ENCODE measurements around the gene HPSE. TPM values are rescaled to one million over a fixed set of nuclear protein-coding genes. Genes with fewer than 3 reads are reported as not detected.

The HPSE gene
- total and polyA plus RNA-seq, 2 of the 13 experiments (the other 11 are each of a cell fraction or from before 2014, with no cell fraction given) = not detected

DNA sequence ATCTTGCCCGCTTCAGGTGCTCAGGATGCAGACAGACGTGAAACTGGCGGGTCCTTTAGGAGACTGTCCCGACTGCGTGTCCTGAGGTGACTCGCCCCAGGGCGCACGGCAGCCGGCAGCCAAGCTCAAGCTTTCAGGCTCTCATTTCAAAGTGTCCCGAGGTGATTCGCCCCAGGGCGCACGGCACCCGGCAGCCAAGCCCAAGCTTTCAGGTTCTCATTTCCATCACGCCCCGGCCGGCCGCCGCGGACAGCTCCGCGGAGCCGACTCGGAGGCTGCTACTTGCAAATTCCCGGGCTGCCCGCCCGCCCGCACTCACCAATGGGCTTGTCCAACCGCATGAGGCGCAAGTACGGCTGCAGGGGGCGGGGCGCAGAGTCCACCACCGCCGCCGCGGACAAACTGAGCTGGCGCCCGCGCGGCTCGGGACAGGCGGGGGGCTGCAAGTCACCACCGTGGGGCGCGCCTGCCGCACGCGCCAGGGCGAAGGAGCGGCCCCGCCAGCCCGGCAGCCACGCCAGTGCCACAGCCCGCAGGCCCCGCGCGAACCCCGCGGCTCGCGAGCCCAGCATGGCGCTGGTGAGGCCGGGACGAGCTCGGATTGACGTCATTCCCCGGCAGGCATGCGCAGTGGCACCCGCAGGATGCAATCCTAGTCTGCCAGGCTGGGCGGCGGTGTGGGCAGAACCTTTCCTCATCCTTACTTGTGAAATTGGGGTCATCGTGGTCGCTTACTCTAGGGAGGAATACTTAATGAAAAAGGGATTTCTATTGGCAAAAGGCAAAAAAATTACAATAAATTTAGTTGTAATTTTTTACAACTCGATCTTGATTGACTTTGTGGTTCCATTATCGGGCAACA, 50.2 kb downstream of the HPSE start, which contains the start of gene COQ2 (continued):
- TF ChIP-seq, protein P1, sequence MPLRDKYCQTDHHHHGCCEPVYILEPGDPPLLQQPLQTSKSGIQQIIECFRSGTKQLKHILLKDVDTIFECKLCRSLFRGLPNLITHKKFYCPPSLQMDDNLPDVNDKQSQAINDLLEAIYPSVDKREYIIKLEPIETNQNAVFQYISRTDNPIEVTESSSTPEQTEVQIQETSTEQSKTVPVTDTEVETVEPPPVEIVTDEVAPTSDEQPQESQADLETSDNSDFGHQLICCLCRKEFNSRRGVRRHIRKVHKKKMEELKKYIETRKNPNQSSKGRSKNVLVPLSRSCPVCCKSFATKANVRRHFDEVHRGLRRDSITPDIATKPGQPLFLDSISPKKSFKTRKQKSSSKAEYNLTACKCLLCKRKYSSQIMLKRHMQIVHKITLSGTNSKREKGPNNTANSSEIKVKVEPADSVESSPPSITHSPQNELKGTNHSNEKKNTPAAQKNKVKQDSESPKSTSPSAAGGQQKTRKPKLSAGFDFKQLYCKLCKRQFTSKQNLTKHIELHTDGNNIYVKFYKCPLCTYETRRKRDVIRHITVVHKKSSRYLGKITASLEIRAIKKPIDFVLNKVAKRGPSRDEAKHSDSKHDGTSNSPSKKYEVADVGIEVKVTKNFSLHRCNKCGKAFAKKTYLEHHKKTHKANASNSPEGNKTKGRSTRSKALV (CRISPR knock-in tag; IDR thresholded peaks at IDR 0.05) = peak; percentile 86
- TF ChIP-seq ZNF225 (CRISPR knock-in tag; IDR thresholded peaks at IDR 0.05) = no peak
- TF ChIP-seq CCAR2 (optimal IDR thresholded peaks at IDR 0.05; ENCODE audit: low read depth, low read length) = no peak
- no peak for TF ChIP-seq ZNF674 (CRISPR knock-in tag; IDR thresholded peaks at IDR 0.05; ENCODE audit: low read depth)
- TF ChIP-seq, protein P2, sequence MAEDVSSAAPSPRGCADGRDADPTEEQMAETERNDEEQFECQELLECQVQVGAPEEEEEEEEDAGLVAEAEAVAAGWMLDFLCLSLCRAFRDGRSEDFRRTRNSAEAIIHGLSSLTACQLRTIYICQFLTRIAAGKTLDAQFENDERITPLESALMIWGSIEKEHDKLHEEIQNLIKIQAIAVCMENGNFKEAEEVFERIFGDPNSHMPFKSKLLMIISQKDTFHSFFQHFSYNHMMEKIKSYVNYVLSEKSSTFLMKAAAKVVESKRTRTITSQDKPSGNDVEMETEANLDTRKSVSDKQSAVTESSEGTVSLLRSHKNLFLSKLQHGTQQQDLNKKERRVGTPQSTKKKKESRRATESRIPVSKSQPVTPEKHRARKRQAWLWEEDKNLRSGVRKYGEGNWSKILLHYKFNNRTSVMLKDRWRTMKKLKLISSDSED (CRISPR knock-in tag; IDR thresholded peaks at IDR 0.05) = no peak
- TF ChIP-seq FOXO4 (CRISPR knock-in tag; conservative IDR thresholded peaks at IDR 0.05) = 0 out of 2 replicates have a peak, but pooled peaks have one; percentile 52
- no peak for TF ChIP-seq NCOR1 (IDR thresholded peaks at IDR 0.05; ENCODE audit: borderline replicate concordance, low read length)
- no peak for TF ChIP-seq ZNF530 (CRISPR knock-in tag; IDR thresholded peaks at IDR 0.05; ENCODE audit: low read depth)
- peak; percentile 67; the same call in 1 of the 2 replicates for TF ChIP-seq NFAT5 (CRISPR knock-in tag; IDR thresholded peaks at IDR 0.05)
- peak; percentile 54; the same call in 1 of the 2 replicates for TF ChIP-seq ZNF768 (CRISPR knock-in tag; IDR thresholded peaks at IDR 0.05)
- TF ChIP-seq ZNF143 (CRISPR knock-in tag; IDR thresholded peaks at IDR 0.05) = no peak
- TF ChIP-seq ZNF501 (CRISPR knock-in tag; IDR thresholded peaks at IDR 0.05) = peak; percentile 86
- TF ChIP-seq, protein P3, sequence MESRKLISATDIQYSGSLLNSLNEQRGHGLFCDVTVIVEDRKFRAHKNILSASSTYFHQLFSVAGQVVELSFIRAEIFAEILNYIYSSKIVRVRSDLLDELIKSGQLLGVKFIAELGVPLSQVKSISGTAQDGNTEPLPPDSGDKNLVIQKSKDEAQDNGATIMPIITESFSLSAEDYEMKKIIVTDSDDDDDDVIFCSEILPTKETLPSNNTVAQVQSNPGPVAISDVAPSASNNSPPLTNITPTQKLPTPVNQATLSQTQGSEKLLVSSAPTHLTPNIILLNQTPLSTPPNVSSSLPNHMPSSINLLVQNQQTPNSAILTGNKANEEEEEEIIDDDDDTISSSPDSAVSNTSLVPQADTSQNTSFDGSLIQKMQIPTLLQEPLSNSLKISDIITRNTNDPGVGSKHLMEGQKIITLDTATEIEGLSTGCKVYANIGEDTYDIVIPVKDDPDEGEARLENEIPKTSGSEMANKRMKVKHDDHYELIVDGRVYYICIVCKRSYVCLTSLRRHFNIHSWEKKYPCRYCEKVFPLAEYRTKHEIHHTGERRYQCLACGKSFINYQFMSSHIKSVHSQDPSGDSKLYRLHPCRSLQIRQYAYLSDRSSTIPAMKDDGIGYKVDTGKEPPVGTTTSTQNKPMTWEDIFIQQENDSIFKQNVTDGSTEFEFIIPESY (CRISPR knock-in tag; IDR thresholded peaks at IDR 0.05) = no peak
- TF ChIP-seq ZNF75D (CRISPR knock-in tag; IDR thresholded peaks at IDR 0.05; ENCODE audit: borderline replicate concordance) = no peak

Data from HepG2 (cell line).